ENCODE results near the gene C12orf42. TPM values are rescaled to one million over a fixed set of nuclear protein-coding genes. Genes with fewer than 3 reads are reported as not detected.
A peak's percentile ranks its signal among the peaks of the same experiment; 100 is the strongest.

C12orf42 gene
- total RNA-seq (2014; rRNA removed; shearing (Covaris generic)) = not detected in 2 replicates

- DNase-seq (ENCODE audit: low spot score) = peak; percentile 12
- in situ Hi-C loops (cut with HindIII; ENCODE audit: low sequenced_read_pairs) = no loop called here
Measured at GRCh38 chr12:103495469-103496456, at the start of gene C12orf42. Gene C12orf42, minus strand, starts transcription at chr12:103495968. Its CDS starts 17,542 bp downstream, at chr12:103478426.

- in situ Hi-C loops (cut with HindIII; ENCODE audit: low sequenced_read_pairs) = no loop called here
- DNase-seq (ENCODE audit: low spot score) = no peak
Measured at GRCh38 chr12:103542078-103542477, 46.3 kb upstream of the C12orf42 start.

GRCh38 chr12:103540319-103540718, 44.6 kb upstream of the C12orf42 start:
- DNase-seq (ENCODE audit: low spot score) = no peak
- in situ Hi-C loops (cut with HindIII; ENCODE audit: low sequenced_read_pairs) = no loop called here

DNA sequence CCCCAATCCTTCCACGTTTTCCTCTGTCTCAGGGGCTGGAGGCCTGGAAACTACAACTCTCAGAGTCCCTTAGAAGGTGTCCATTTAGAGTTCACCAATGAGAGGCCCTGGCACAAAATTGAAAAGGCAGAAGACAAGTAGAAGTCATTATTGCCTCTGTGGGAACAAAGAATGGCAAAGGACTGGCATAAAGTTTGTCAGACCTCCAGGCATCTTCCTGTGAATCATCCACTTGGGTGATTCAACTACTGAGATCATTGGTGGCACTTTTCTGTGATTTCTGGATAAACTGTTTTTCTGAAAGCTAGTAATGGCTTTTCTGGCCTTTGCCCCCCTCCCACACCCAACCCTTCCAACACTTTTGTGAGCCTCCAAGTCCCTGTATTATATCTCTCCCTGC, 42.6 kb upstream of the C12orf42 start:
- no peak for DNase-seq (ENCODE audit: low spot score)
- in situ Hi-C loops (cut with HindIII; ENCODE audit: low sequenced_read_pairs) = no loop called here

DNA sequence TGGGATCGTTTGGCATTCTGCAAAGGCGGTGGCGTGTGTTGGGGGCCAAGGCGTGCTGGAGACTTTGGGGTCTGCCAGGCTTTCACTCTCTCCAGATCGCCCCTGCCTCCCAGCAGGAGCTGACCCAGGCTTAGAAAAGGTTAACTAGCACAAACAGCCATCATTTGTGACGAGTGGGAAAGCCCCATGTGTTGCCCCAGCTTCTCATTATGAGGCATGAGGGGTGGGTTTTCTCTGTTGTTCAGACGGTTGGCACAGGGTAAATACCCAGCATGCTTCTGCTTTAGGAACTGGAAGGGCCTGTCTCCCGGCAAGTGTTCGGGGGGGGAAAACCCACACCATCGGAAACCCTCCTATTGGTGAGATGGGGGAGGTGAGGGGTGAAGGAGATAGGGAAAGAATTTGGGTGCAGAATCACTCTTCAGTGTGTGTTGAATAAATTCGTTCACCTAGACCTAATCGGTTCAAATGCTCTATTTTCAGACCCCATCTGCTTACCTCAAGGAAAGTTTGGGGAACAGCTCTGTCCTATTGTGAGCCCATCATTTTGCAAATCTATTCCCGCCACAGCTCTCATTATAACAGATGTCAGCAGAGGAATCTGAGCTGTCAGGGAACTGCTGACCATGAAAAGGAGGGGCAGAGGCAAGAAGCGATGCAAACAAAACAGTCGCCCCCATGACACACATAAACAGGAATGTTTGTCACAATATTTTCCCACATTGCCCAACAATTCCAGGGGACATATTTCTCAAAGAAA, 34.7 kb upstream of the C12orf42 start:
- in situ Hi-C loops (cut with HindIII; ENCODE audit: low sequenced_read_pairs) = no loop called here
- DNase-seq (ENCODE audit: low spot score) = no peak

GRCh38 chr12:103529306-103529705, 33.5 kb upstream of the C12orf42 start:
- in situ Hi-C loops (cut with HindIII; ENCODE audit: low sequenced_read_pairs) = no loop called here
- no peak for DNase-seq (ENCODE audit: low spot score)

- DNase-seq (ENCODE audit: low spot score) = no peak
- in situ Hi-C loops (cut with HindIII; ENCODE audit: low sequenced_read_pairs) = no loop called here
Measured at GRCh38 chr12:103524238-103524875, 28.6 kb upstream of the C12orf42 start.

- no peak for DNase-seq (ENCODE audit: low spot score)
- in situ Hi-C loops (cut with HindIII; ENCODE audit: low sequenced_read_pairs) = no loop called here
Measured at GRCh38 chr12:103523771-103524170, 28.0 kb upstream of the C12orf42 start.

GRCh38 chr12:103520686-103521215, 25.0 kb upstream of the C12orf42 start:
- no peak for DNase-seq (ENCODE audit: low spot score)
- in situ Hi-C loops (cut with HindIII; ENCODE audit: low sequenced_read_pairs) = no loop called here

GRCh38 chr12:103519632-103520031, 23.9 kb upstream of the C12orf42 start:
- in situ Hi-C loops (cut with HindIII; ENCODE audit: low sequenced_read_pairs) = no loop called here
- DNase-seq (ENCODE audit: low spot score) = no peak

- DNase-seq (ENCODE audit: low spot score) = no peak
- in situ Hi-C loops (cut with HindIII; ENCODE audit: low sequenced_read_pairs) = no loop called here
Measured at GRCh38 chr12:103518899-103519298, 23.1 kb upstream of the C12orf42 start.

GRCh38 chr12:103517161-103517560, 21.4 kb upstream of the C12orf42 start:
- in situ Hi-C loops (cut with HindIII; ENCODE audit: low sequenced_read_pairs) = no loop called here
- no peak for DNase-seq (ENCODE audit: low spot score)

DNA sequence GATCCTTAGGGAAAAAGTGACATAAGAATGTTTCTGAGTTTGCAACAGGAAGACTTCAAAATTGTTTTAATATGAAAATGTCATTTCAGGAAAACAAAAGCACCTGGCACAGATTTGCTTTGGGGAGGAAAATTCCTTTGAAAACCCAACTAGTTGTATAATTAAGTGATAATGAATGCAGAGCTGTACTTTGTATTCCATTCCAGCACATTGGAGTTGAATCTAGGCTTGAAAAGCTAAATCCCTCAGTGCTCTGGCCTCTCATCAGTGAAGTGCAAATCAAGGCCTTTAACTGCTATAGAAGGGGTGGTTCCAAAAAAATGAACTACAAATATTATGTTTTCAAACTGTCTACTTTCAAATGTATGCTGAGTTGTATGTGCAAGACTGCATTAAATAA, 19.6 kb upstream of the C12orf42 start:
- DNase-seq (ENCODE audit: low spot score) = no peak
- in situ Hi-C loops (cut with HindIII; ENCODE audit: low sequenced_read_pairs) = no loop called here

- no peak for DNase-seq (ENCODE audit: low spot score)
- in situ Hi-C loops (cut with HindIII; ENCODE audit: low sequenced_read_pairs) = no loop called here
Measured at GRCh38 chr12:103513875-103514274, 18.1 kb upstream of the C12orf42 start.

- DNase-seq (ENCODE audit: low spot score) = no peak
- in situ Hi-C loops (cut with HindIII; ENCODE audit: low sequenced_read_pairs) = no loop called here
Measured at GRCh38 chr12:103505371-103506236, 9.8 kb upstream of the C12orf42 start.

DNA sequence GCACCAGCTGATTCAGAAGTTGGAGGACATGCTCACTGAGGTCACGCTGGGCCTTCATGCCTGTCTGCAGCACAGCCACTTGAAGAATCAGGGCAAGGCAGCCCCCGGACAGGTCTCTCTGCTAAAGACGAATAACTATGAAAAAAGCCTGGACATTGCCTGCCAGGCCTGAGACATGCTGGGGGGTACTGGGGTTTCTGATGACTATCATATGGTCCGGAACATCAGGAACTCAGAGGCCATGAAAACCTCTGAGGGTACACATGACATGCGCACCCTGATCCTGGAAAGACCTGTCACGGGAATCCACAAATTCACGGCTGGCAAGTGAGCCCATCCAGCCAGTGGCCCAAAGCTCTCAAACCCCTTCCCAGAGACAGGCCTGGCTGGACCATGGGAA, 8.8 kb upstream of the C12orf42 start:
- no peak for DNase-seq (ENCODE audit: low spot score)
- in situ Hi-C loops (cut with HindIII; ENCODE audit: low sequenced_read_pairs) = no loop called here

DNA sequence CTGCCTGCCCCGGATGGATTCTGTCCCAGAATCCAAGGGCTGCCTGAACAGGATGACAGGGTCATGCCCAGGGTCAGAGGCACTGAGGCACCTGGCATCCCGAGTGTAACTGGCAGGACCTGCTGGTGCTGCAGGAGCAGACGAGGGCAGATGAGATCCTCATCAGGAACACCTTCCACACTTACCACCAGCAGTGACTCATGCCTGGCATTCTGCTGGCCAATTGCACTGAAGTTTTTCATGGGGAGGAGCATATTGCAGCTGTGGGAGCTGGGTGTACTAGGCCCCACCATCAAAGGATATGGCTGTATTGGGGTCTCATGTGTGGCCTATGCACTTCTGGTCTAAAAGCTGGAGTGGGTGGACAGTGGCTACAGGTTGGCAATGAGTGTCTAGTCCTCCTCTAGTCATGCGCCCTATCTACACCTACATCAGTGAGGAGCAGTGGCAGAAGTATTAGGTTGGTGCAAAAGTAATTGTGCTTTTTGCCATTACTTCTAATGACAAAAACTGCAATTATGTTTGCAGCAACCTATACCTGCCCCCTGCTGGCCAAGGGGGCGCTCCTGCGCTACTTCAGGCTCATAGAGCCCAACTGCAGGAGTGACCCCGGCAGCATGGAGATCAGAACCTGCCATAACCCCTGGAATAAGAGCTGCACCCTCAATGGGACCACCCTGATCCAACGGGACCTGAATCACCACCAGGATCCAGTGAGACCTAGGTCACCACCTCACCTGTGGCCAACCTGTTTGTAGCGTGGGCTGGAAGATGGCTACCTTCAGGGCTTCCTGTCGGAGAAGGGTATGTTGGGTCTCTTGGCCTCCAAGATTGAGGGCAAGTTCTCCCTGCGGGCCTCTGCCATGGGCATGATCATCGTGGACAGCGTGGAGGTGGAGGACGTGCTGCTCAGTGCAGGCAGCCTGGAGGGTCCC, 8.0 kb upstream of the C12orf42 start:
- no peak for DNase-seq (ENCODE audit: low spot score)
- in situ Hi-C loops (cut with HindIII; ENCODE audit: low sequenced_read_pairs) = no loop called here

GRCh38 chr12:103501447-103501846, 5.7 kb upstream of the C12orf42 start:
- DNase-seq (ENCODE audit: low spot score) = no peak
- in situ Hi-C loops (cut with HindIII; ENCODE audit: low sequenced_read_pairs) = no loop called here
